ENCODE measurements around the gene LRAT. TPM values are rescaled to one million over a fixed set of nuclear protein-coding genes. Genes with fewer than 3 reads are reported as not detected.

LRAT gene
- total RNA-seq, 4 donors from 2014 or later: 0.42 to 1.1 (median 0.60) TPM; not detected in 1

GRCh38 chr4:154781983-154782293 is 38.1 kb downstream of the LRAT start:
- Histone ChIP-seq H3K9me3 (no peaks in the 10 kb centered on the region), H3K4me1 (no peaks in the 10 kb centered on the region), H3K27ac (no peak overlapping the region), H3K36me3 (no peaks in the 10 kb centered on the region), H3K4me3 (no peak overlapping the region), H3K27me3 (peaks cover 0 to 18% of the 10 kb centered on the region in 2 donors)
- WGBS, 2 donors: 70 to 80% methylated on average over 18 of the region's 18 CpGs
- no peak for TF ChIP-seq CTCF (IDR thresholded peaks at IDR 0.05)
- no peak for TF ChIP-seq POLR2A (IDR thresholded peaks at IDR 0.05)
- TF ChIP-seq EP300 (IDR thresholded peaks at IDR 0.05): no peak
- no peak for DNase-seq (ENCODE audit: low spot score in 2 of 2)

Small RNA genes lying within 50 kb of the gene (small RNA-seq; reads per million reads assigned to genes)
- gene NDUFB2P1: not detected
- gene RNU2-44P: not detected
- not detected for gene RNU2-66P

Other genes starting within 250 kb of the LRAT start
- gene PLRG1, start 193.6 kb upstream of the LRAT start, total RNA-seq: 10 to 100 TPM; 32.7 to 47.2 (median 36.5) TPM
- gene FGB, start 181.0 kb upstream of the LRAT start, total RNA-seq: not detected
- 1 to 10 TPM in 1 of 4 donors, not detected in 3; 7.2 TPM for gene FGA, start 153.3 kb upstream of the LRAT start, total RNA-seq
- not detected for gene FGG, start 131.3 kb upstream of the LRAT start, total RNA-seq
- under 1 TPM in 1 of 4 donors, not detected in 3; 0.39 TPM for gene RBM46, start 37.3 kb downstream of the LRAT start, total RNA-seq

Data from tibial nerve (tissue), 4 donors.